Subcutaneous abdominal adipose tissue (tissue), 5 donors: ENCODE measurements around the gene STK32C.

Source experiments
- H3K27ac ChIP-seq: one replicate; pipeline ENCODE4 v1.7.0; 2013; ENCODE audit warnings: low read depth, mild to moderate bottlenecking, inconsistent platforms, low read length, moderate library complexity
- H3K27me3 ChIP-seq, 5 donors: one replicate each; pipeline ENCODE4 v1.7.0; 2013; ENCODE audit warnings: low read length in 5 of 5, inconsistent platforms in 1 of 5; ENCODE audit not compliant: control insufficient read depth in 5 of 5, insufficient read depth in 4 of 5
- H3K36me3 ChIP-seq, 5 donors: one replicate each; pipeline ENCODE4 v1.7.0; 2013; ENCODE audit warnings: low read length in 5 of 5; ENCODE audit not compliant: control insufficient read depth in 5 of 5, insufficient read depth in 5 of 5
- H3K4me1 ChIP-seq, 5 donors: one replicate each; pipeline ENCODE4 v1.7.0; 2013; ENCODE audit warnings: low read length in 5 of 5, mild to moderate bottlenecking in 3 of 5, moderate library complexity in 1 of 5; ENCODE audit not compliant: control insufficient read depth in 5 of 5, insufficient read depth in 5 of 5
- H3K4me3 ChIP-seq, 5 donors: one replicate each; pipeline ENCODE4 v1.7.0; 2013; ENCODE audit warnings: low read length in 5 of 5, low read depth in 1 of 5
- H3K9ac ChIP-seq, 5 donors: one replicate each; pipeline ENCODE4 v1.7.0; 2013; ENCODE audit warnings: low read length in 5 of 5, mild to moderate bottlenecking in 4 of 5, moderate library complexity in 3 of 5
- H3K9me3 ChIP-seq, 5 donors: one replicate each; pipeline ENCODE4 v1.7.0; 2013; ENCODE audit warnings: low read length in 5 of 5; ENCODE audit not compliant: control insufficient read depth in 5 of 5
- donor health status: healthy.
- donor health status: healthy.
- donor health status: healthy.
- donor health status: healthy.
- donor health status: healthy.

Gene STK32C

GRCh38 chr10:132236881-132237280 lies 70.9 kb downstream of the STK32C start:
- peaks cover 0 to 4% (median 0%) of the 10 kb centered on the region in 5 donors for H3K27me3 ChIP-seq
- peaks cover 0 to 4% (median 0%) of the 10 kb centered on the region in 5 donors for H3K36me3 ChIP-seq
- no peaks in the 10 kb centered on the region for H3K9me3 ChIP-seq
- peaks cover 0 to 29% (median 4%) of the 10 kb centered on the region in 5 donors for H3K4me1 ChIP-seq
- no peak overlapping the region for H3K27ac ChIP-seq
- H3K4me3 ChIP-seq, result no peak overlapping the region
- no peak overlapping the region for H3K9ac ChIP-seq

- Histone ChIP-seq H3K27me3 (peaks cover 0 to 4% (median 0%) of the 10 kb centered on the region in 5 donors), H3K36me3 (peaks cover 0 to 4% (median 0%) of the 10 kb centered on the region in 5 donors), H3K27ac (no peak overlapping the region), H3K9ac (no peak overlapping the region), H3K4me1 (peaks cover 0 to 34% (median 4%) of the 10 kb centered on the region in 5 donors), H3K4me3 (no peak overlapping the region), H3K9me3 (no peaks in the 10 kb centered on the region)
These were observed 71.6 kb downstream of the STK32C start for GRCh38 chr10:132236161-132236560.

- H3K4me1 ChIP-seq, result peaks cover 2 to 46% (median 11%) of the 10 kb centered on the region in 5 donors
- no peak overlapping the region for H3K27ac ChIP-seq
- H3K9ac ChIP-seq, result no peak overlapping the region
- no peaks in the 10 kb centered on the region for H3K9me3 ChIP-seq
- no peak overlapping the region for H3K4me3 ChIP-seq
- H3K36me3 ChIP-seq, result peaks cover 0 to 4% (median 0%) of the 10 kb centered on the region in 5 donors
- H3K27me3 ChIP-seq, result peaks cover 0 to 4% (median 0%) of the 10 kb centered on the region in 5 donors
These were observed 72.9 kb downstream of the STK32C start for GRCh38 chr10:132234860-132235259.

- Histone ChIP-seq H3K36me3 (peaks cover 0 to 4% (median 0%) of the 10 kb centered on the region in 5 donors), H3K9ac (no peak overlapping the region), H3K4me3 (no peak overlapping the region), H3K4me1 (peaks cover 2 to 53% (median 14%) of the 10 kb centered on the region in 5 donors), H3K27me3 (peaks cover 0 to 3% (median 0%) of the 10 kb centered on the region in 5 donors), H3K9me3 (no peaks in the 10 kb centered on the region), H3K27ac (no peak overlapping the region)
These were observed 74.2 kb downstream of the STK32C start for GRCh38 chr10:132233501-132234085.

GRCh38 chr10:132232981-132233380 lies 74.8 kb downstream of the STK32C start:
- Histone ChIP-seq H3K4me3 (no peak overlapping the region), H3K27ac (no peak overlapping the region), H3K9ac (no peak overlapping the region), H3K36me3 (peaks cover 0 to 4% (median 0%) of the 10 kb centered on the region in 5 donors), H3K27me3 (peaks cover 0 to 3% (median 0%) of the 10 kb centered on the region in 5 donors), H3K9me3 (no peaks in the 10 kb centered on the region), H3K4me1 (peaks cover under 1 to 47% (median 14%) of the 10 kb centered on the region in 5 donors)

- peaks cover 0 to 4% (median 2%) of the 10 kb centered on the region in 5 donors for H3K36me3 ChIP-seq
These were observed 75.5 kb downstream of the STK32C start for GRCh38 chr10:132232023-132232951.

GRCh38 chr10:132231656-132232022 lies 76.1 kb downstream of the STK32C start:
- H3K27me3 ChIP-seq, result peaks cover 0 to 3% (median 0%) of the 10 kb centered on the region in 5 donors
- H3K9me3 ChIP-seq, result no peaks in the 10 kb centered on the region
- H3K4me1 ChIP-seq, result peaks cover 0 to 47% (median 19%) of the 10 kb centered on the region in 5 donors
- H3K9ac ChIP-seq, result no peak overlapping the region
- peaks cover 0 to 6% (median 2%) of the 10 kb centered on the region in 5 donors for H3K36me3 ChIP-seq
- no peak overlapping the region for H3K4me3 ChIP-seq
- H3K27ac ChIP-seq, result no peak overlapping the region

More at GRCh38 chr10:132232023-132232951, 75.5 kb downstream of the STK32C start:
- H3K9ac ChIP-seq, result no peak overlapping the region
- H3K27me3 ChIP-seq, result peaks cover 0 to 3% (median 0%) of the 10 kb centered on the region in 5 donors
- no peaks in the 10 kb centered on the region for H3K9me3 ChIP-seq
- H3K4me1 ChIP-seq, result peaks cover 0 to 40% (median 14%) of the 10 kb centered on the region in 5 donors
- H3K27ac ChIP-seq, result no peak overlapping the region
- no peak overlapping the region for H3K4me3 ChIP-seq

GRCh38 chr10:132230557-132231210 lies 77.1 kb downstream of the STK32C start:
- Histone ChIP-seq H3K27ac (no peak overlapping the region), H3K9me3 (no peaks in the 10 kb centered on the region), H3K4me3 (peak overlapping the region in 4 of 5 donors; percentile 27 to 60 (median 48)), H3K36me3 (peaks cover 0 to 11% (median 2%) of the 10 kb centered on the region in 5 donors), H3K9ac (peak overlapping the region in 1 of 5 donors; percentile 14), H3K27me3 (no peaks in the 10 kb centered on the region), H3K4me1 (peaks cover 0 to 55% (median 22%) of the 10 kb centered on the region in 5 donors)

GRCh38 chr10:132229834-132230556 lies 77.8 kb downstream of the STK32C start:
- Histone ChIP-seq H3K4me1 (peaks cover 0 to 62% (median 26%) of the 10 kb centered on the region in 5 donors), H3K27ac (no peak overlapping the region), H3K4me3 (peak overlapping the region in 4 of 5 donors; percentile 27 to 60 (median 48)), H3K9me3 (no peaks in the 10 kb centered on the region), H3K36me3 (peaks cover 0 to 8% (median 0%) of the 10 kb centered on the region in 5 donors), H3K27me3 (no peaks in the 10 kb centered on the region), H3K9ac (peak overlapping the region in 1 of 5 donors; percentile 32)
